ENCODE data around the gene MCTP1.

Gene MCTP1

DNA sequence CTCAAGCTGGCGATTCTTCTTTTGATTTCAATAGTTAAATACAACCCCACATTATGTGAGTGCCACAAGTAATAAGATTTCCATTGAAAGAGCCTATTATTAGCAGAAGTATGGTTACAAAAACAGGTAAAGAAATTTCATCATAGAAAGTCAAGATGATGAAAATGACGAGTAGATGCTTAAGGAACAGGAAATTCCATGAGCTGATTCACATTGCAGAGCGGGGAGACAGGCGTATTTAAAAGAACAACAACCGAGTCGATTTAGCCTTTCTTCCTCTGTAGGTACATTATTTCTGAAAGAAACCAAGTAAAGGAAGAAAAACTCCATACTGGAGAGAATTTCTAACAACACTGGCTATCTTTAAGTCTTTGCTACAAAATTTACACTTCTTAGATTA lies 356.0 kb downstream of the MCTP1 start:
- no peak for DNase-seq

DNA sequence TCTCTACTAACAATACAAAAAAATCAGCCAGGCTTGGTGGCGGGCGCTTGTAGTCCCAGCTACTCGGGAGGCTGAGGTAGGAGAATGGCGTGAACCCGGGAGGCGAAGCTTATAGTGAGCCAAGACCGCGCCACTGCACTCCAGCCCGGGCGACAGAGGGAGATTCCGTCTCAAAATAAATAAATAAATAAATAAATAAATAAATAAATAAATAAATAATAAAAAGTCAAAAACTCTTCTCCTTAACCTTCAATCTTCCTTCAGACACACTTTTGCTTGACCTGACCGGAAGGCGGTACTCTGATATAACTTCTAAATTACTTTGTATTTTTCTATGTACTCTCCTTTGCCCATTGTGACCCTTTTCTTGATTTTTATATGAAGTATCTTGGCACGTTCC lies 364.3 kb downstream of the MCTP1 start:
- DNase-seq: no peak

DNA sequence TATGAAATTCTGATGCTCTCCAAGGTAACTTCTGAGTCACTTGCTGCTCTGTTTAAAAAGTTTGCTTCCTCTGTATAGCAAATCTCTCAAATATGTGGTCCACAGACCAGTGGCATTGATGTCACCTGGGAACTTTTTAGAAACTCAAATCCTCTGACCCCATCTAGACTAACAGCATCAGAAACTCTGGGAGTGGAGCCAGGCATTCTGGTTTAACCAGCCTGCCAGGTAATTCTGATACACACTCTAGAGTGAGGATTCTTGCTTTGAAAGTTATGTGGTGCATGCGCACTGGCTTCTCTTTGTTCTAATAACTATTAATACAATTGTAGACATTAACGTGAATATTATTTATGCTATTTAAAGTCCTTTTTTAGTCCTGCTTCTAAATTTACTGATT lies 368.3 kb downstream of the MCTP1 start:
- DNase-seq: no peak

DNA sequence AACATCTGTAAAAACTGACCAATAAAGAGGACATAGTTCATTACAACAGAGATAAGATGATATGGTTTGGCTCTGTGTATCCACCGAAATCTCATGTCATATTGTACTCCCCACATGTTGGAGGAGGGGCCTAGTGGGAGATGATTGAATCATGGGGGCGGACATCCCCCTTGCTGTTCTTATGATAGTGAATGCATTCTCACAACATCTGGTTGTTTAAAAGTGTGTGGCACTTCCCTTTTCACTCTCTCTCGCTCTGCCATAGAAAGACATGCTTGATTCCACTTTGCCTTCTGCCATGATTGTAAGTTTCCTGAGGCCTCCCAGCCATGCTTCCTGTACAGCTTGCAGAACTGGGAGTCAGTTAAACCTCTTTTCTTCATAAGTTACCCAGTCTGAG lies 373.6 kb downstream of the MCTP1 start:
- no peak for DNase-seq

DNA sequence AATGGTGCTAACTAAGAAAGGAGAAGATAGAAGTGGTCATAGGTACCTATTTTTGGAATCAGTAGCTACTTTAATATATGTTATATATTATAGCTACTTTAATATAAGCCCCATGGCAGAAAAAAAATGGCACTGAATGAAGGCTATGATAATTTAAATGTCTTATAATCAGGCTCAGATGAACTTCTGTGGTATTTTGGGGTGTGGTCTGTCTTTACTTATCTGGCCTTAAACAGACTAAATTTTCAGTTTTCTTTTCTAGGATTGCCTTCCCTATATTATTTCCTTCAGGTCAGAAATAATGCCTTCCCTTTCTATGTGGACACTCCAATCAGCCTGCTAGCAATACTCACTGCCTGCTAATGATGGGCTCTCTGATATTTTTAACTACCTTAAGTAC lies 374.2 kb downstream of the MCTP1 start:
- no peak for DNase-seq

DNA sequence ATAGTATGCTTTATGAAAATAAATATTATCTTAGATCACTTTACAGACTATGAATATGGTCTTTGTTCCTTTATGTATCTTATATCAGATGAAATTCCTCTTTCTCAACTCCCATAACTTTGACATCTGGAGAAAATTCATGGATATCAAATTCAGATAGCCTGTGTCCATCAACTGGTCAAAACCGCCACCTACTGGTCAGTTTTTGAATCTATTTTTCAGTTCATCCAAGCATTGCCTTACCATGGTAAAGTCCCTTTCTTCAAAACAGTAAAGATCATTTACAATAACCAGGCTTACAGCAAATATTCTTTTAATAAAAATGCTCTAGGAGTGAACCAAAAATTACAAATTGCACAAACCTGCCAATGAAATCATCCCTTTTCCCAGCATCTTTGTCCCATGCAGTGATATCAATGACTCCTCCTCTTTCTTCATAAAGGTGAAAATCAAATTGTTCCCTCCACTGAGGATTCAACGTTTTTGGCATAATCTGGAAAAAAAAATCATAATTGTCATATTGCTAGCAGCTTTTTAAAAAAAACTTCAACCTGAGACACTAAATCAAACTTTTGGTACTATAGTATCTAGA lies 375.9 kb downstream of the MCTP1 start:
- no peak for DNase-seq

DNA sequence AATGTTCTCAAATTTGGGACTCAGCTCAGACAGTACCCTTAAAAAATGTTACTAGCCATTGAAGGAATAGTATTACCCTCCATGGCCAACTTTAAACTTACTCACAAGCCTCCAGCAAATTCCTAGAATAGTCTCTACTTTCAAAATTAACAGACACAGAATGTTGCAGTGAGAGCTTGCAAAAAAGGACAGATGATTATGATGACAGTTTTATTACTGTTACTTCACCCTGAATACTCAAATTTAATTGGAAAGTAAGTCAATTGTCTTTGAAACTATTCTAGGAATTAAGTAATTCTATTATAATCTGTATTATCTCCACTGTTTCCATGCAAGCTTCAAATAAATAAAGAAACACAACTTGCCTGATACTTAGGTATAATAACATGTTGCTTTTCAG lies 378.1 kb downstream of the MCTP1 start:
- DNase-seq: no peak

DNA sequence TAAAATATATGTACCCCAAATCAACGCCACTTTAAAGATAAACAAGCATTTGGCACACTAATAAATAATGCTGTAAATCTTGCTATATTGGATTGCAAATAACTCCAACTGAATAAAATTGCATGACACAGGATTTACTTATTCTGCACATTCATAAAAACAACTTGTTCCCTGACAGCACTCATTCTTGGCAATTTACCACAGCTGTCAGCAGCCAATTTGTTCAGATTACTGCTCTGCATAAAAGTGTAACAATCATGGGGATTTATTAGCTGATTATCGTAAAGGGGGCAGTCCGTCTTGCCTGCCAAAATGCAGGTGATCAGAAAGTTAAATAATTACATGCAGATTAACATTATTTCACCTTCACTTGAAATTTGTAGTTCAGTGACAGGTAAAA lies 381.2 kb downstream of the MCTP1 start:
- DNase-seq: no peak

DNA sequence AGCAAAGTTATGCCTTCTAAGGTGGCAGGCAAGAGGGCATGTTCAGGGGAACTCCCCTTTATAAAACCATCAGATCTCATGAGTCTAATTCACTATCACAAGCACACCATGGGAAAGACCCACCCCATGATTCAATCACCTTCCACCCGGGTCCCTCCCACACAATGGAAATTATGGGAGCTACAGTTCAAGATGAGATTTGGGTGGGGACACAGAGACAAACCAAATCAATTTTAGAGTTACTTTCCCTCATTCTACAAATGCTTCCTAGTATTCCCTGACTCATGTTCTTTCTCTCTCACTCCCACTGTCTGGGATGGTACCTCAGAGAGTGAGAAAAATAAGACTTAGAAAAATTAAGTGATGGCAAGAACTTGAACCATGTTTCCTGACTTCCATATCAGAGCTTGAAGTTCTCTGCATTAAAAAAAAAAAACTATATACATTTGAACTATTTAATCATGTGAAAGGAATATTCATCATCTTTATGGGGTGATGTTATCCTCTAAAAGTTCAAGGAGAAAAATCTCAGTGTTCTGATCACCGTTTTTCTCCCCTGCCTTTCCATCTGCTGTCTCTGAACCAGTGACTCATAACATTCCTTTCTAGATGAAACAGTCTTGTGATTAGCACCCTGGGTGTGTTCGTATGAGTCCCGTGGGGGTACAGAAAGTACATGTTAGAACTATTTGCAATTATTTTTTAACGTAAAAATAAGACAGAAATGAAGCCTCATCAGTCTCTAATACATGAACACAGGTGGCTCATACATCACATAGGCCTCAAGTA lies 383.5 kb downstream of the MCTP1 start:
- no peak for DNase-seq

DNA sequence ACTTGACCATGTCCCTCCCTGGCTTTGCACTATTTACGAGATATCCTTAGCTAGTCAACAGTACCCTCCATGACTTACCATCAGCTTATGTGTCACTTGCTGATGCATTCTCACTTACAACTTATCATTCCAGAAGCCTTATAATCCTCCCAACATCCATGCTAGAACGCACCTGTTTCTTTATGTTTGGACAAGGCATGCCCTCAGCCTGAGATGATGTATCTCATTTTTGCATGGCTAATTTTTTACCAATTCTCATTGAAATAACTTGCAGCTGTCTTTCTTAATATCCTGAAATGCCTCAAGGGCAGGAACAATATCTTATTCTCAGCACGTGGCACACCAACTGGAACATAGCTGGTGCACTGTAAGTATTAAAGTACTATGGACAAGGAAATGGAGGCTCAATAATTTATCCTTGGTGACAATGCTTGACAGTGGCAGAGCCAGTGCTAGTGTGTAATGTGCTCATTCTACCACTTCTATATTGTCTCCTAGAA lies 384.8 kb downstream of the MCTP1 start:
- DNase-seq: no peak

DNA sequence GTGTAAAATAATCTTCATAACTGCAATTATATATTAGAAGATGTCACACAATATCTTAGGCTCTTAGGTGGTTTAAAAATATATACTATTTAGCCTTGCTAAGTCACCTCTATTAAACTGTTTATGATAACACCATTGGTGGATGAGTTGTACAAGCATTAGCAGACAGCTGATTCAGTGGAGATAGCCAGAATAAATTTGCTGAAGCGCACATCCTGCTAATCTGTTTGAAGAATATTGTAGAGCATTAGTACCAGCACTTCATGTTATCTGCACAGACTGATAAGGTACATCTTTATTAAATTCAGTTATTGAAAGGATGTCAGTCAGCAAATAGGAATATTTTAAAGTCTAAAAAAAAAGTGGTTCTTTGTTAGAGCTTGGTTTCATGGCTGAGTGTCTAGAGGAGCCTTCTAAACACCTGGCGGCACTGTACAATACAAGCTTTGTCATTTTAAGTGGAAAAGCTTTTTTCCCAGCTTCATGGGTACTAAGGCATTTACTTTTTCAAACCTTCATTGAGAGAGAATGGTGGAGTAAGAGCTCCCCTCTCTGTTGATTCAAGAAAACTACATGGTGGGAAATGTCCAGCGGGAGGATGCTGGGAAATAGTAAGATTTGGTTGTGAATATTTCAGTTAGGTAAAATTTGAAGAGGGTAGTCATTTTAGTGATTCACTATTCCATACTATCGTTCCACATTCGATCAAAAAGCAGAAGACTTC lies 391.3 kb downstream of the MCTP1 start:
- DNase-seq: no peak

DNA sequence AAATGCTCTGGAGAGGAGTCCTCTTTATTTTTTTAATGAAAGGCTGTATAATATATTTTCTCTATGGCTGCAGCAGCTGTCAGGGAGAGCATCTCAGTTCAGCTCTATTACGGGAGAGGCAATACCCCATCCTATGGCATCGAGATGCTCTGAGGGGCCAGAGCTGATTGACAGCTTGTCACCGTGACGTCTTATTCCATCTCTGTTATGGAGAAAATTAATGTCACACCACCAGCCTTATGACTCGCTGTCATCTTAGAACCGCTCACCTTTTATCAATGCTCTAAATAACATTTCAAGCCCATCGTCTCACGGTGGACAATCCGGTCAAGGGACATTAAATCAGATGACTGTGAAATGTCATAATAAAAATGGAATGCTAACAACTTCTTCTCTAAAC lies 392.9 kb downstream of the MCTP1 start:
- DNase-seq: no peak

DNA sequence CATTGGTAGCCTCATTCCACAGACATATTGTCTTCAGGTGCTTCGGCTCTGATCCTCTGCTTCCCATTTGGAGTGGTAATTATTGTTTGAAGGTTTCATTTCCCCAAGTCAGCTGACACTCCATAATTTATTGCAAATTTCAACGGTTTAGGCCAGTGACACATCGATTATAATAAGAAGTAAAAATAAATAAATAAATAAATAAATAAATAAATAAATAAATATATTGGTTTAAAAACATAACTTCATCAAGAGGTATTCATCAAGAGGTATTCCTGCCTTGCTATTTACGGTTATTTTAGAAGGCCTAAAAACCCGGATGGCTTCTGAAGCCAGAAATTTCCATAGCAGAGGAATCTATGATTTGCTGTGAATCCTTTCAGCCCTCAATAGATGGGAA lies 393.3 kb downstream of the MCTP1 start:
- DNase-seq: no peak

DNA sequence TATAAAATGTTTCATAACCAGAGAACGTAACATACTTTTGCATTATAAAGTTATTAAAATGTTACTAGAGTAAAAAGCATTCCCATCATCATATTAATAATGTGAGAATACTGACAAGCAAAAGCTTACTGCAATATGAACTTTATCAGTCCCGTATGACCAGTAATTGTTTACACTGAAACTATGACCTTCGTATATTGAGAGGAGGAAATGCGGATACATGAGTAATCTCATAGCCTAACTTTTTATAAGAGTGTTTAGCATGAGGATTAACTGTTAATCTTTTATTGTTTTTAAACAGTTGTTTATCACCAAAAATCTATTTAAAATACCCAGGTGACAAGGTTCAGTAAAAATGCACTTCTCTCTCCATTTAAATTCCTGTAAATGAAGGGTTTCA lies 394.0 kb downstream of the MCTP1 start:
- DNase-seq: no peak

DNA sequence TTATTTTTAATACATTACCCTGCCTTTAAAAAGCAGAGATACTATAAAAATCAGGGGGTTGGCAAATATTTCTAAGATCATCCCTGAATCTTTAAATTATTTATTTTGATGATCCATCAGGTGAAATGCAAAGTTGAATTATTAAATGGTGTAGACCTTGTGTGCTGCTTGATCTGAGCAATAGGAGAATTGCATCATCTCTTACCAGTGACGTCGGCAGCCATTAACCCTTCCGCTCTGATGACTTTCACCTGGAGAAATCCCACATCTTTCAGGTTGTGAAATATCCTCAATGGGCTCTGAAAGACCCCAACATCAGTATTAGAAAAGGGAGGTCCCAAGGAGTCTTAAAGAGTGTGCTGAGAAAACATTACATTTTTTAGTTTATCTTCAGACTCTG lies 396.2 kb downstream of the MCTP1 start:
- no peak for DNase-seq

DNA sequence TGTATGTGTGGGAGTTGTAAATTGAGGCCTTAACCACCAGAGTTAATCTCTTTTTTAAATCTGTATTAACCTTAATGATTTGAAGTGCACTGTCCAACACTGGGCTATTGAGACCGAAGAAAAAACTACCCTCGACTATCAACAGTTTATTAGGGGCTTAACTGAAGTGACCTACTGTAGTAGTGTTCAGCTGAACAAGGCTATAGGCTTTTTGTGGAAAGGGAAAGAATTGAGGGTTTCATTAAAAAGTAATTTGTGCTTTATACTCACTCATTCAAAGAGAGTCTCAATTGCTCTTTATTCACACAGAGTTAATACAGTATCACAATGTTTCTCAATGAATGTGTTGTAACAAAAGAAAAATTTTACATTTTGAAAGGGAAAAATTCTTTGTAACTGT lies 399.0 kb downstream of the MCTP1 start:
- no peak for DNase-seq

DNA sequence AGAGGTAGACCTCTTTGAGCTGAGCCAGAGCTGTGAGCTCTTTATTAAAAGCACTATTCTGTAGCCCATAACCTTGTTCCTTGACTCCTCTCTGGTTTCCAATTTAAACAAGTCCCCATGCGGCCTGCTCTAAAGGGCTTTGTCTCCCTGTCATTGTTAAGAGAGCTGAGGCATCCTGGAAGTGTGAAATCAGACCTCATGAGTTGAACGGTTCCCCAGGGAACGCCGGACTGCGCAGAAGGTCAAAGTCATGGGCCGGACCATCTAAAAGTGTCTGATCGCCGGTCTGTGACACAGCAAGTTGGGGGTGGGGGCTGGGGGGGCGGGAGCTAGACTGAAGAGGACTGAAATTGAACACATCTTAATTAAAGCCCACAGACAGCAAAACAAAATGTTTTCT lies 400.6 kb downstream of the MCTP1 start:
- DNase-seq: no peak

DNA sequence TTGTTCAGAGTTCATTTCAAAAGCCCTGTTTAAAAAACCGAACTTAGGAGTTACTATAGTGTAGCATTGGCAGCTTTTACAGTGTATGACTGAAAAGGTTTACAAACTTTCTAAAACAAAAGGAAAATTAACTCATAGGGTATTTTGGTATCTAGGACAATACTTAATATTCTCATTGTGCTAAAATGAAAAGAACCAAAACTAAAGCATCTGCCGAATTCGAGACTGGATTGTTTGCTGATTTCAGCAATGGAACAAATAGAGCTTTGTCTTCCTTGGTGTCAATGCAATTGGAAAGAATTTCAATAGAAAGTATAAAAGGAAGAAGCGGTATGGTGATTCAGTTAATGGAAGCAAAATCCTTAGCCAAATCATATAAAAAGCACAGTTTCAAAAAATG lies 412.4 kb downstream of the MCTP1 start:
- DNase-seq: no peak

DNA sequence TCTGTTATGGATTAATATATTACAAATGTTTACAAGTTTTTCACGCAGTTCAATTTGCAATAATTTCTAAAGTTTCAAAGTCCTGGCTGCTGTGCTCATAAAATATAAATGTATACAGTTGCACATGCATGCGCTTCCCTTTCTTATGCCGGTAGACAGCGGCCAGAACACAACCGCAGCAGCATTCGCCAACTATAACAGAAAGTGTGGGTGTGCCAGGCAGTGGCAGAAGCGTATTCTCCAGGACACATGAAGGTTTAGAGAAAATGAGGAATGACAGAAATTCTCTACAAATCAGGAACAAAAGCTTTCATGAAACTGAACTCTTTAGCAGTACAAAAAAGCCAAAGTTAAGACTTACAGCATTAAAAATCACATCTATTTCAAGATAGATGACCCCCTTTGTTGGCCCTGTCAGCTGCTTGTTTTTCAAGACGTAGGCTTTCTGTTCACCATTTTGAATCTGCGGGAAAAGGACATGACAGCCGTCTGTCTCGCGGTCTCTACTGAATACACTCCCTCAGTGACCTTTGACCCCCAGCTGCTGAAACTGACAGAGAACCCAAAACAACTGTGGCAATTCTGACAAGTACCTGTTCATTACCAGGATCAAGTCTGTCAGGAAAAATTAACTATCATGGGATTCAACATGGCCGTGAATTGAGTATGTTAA lies 414.2 kb downstream of the MCTP1 start:
- DNase-seq: no peak

DNA sequence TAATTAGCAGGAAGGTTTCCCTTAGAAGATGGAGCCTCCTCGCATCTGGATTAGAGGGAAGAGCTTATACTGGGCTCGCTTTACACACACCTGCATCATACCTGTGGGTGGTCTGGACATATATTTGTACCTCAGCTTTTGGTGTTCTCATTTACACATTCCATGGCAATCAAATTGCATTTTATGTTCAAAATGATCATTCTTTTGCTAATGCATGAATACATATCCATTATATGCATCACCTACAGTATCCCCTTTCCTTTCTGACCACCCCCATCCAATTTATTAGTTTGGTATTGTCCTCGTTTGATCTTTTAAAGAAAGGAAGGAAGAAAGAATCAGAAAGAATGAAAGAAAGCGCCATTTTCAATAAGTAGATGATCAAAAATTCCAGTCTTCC lies 415.0 kb downstream of the MCTP1 start:
- DNase-seq: no peak

DNA sequence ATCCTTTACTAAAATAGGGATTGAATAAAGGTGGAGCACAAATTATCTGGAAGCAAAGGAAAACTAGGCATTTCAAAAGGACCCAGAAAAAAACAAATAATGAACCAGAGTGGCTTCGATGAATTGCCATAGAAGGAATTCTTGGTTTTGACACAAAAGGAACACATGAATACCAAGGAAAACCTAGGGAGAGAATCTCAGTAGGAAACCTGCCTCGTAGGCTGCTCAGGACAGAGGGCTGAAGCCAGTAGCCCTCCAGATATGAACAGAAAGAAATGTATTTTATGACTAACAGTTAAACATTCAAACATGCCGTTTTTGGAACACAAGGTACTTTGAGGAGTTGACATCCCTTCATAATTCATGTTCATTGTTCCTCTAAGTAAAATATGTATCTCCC lies 420.9 kb downstream of the MCTP1 start:
- no peak for DNase-seq

DNA sequence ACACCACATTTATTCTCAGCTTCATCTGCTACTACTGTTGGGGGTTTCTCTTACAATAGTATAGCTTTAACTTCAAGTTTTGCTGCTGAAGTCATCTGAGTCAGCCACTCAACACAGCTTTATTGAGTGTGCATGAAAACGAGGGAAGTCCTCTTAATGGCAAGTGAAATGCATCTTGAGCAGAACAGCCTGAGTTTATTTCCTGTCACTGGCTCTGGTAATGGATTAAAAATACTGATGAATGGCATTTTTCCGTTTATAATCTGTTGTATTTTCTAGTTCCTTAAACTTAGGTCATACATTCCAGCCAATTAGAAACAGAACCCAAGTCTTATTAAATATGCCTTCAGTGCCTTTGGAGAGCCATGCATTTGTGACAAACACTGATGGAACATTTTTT lies 427.8 kb downstream of the MCTP1 start:
- DNase-seq: no peak

DNA sequence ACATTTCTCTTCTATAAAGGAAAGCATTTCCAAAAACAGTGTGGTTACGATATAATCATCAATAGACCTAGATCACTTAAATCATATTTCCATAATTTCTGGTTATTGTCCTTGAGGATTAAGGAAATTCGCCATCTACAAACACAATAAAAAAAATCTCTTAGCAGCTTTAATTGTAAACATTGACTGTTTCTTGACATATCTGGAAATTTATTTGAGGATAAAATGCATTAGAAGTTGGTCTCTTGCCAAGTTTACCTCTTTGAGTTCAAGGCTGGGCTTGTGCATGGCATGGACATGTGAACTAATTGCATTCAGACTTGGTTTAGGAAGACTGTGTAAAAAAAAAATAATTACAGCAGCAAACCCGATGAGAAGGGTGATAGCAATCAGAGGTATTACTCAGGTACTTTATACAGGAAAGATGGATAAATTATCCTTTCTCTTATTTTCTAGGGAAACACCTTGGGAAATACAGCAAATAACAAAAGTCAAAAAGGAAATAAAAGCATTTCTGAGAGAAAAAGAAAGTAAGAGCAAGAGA lies 428.6 kb downstream of the MCTP1 start:
- no peak for DNase-seq

Data from stimulated activated CD4-positive, alpha-beta T cell treated with anti-CD3 and anti-CD28 coated beads, Interleukin-4, amount 100 ng/mL, for 1 hour (primary cell).